ENCODE measurements around the gene MAP6. TPM values are rescaled to one million over a fixed set of nuclear protein-coding genes. Genes with fewer than 3 reads are reported as not detected.

The MAP6 gene
- total and polyA plus RNA-seq, 2 of the 13 experiments (the other 11 are each of a cell fraction or from before 2014, with no cell fraction given): 0.04 TPM; not detected in 1

GRCh38 chr11:75563978-75564552, 104.8 kb downstream of the MAP6 start (continued):
- TF ChIP-seq CERS6 (CRISPR knock-in tag; IDR thresholded peaks at IDR 0.05) (no peak), HMGA1 (CRISPR knock-in tag; conservative IDR thresholded peaks at IDR 0.05) (no peak), ATF2 (CRISPR knock-in tag; IDR thresholded peaks at IDR 0.05) (no peak), ZNF260 (CRISPR knock-in tag; IDR thresholded peaks at IDR 0.05; ENCODE audit: borderline replicate concordance, low read depth) (no peak), KDM1A (CRISPR knock-in tag; IDR thresholded peaks at IDR 0.05) (no peak), DMTF1 (CRISPR knock-in tag; IDR thresholded peaks at IDR 0.05) (no peak), ARID3A (IDR thresholded peaks at IDR 0.05; ENCODE audit: low read depth, low read length) (no peak), MXD3 (CRISPR knock-in tag; IDR thresholded peaks at IDR 0.05) (no peak), STAT6 (CRISPR knock-in tag; IDR thresholded peaks at IDR 0.05; ENCODE audit: borderline replicate concordance) (no peak), TSC22D2 (CRISPR knock-in tag; IDR thresholded peaks at IDR 0.05; ENCODE audit: borderline replicate concordance) (no peak), TCF7 (IDR thresholded peaks at IDR 0.05; ENCODE audit: low read depth) (no peak), IKZF1 (IDR thresholded peaks at IDR 0.05) (no peak), THRA (CRISPR knock-in tag; IDR thresholded peaks at IDR 0.05; ENCODE audit: borderline replicate concordance) (no peak), TEF (CRISPR knock-in tag; IDR thresholded peaks at IDR 0.05) (no peak), RXRB (CRISPR knock-in tag; IDR thresholded peaks at IDR 0.05; ENCODE audit: borderline replicate concordance) (no peak), MTF2 (CRISPR knock-in tag; IDR thresholded peaks at IDR 0.05; ENCODE audit: borderline replicate concordance) (no peak), ZNF557 (CRISPR knock-in tag; IDR thresholded peaks at IDR 0.05) (no peak), ZNF569 (CRISPR knock-in tag; IDR thresholded peaks at IDR 0.05; ENCODE audit: borderline replicate concordance) (no peak)
